Pulmonary artery endothelial cell (primary cell): ENCODE measurements around the gene TNFRSF25. TPM values are rescaled to one million over a fixed set of nuclear protein-coding genes. Genes with fewer than 3 reads are reported as not detected.
A peak's percentile ranks its signal among the peaks of the same experiment; 100 is the strongest.

Experiments
- DNase-seq: peaks from one replicate; pipeline ENCODE4 v3.0.0-alpha.2; 2011; ENCODE audit warnings: low read depth, low spot score
- total RNA-seq: library from RNA; depleted of rRNA; stranded (reverse); fragments of >200 nt; gene quantifications from 2 replicates; pipeline ENCODE4 v1.2.3, GENCODE V29; 2014

Gene TNFRSF25
- total RNA-seq, 1 donor from 2014 or later = 8.4 TPM

GRCh38 chr1:6488602-6489382 is 22.8 kb upstream of the TNFRSF25 start:
- DNase-seq = no peak

- DNase-seq = no peak
Observed at GRCh38 chr1:6487804-6488484, 22.0 kb upstream of the TNFRSF25 start.

GRCh38 chr1:6486433-6487011 is 20.5 kb upstream of the TNFRSF25 start:
- peak; percentile 59 for DNase-seq

GRCh38 chr1:6485168-6486101 is 19.5 kb upstream of the TNFRSF25 start:
- no peak for DNase-seq

- no peak for DNase-seq
Observed at GRCh38 chr1:6484826-6485167, 18.8 kb upstream of the TNFRSF25 start.

GRCh38 chr1:6483761-6484117 is 17.8 kb upstream of the TNFRSF25 start:
- no peak for DNase-seq

- DNase-seq = no peak
Observed at GRCh38 chr1:6483017-6483760, 17.2 kb upstream of the TNFRSF25 start.

- no peak for DNase-seq
Observed at GRCh38 chr1:6481820-6482219, 15.8 kb upstream of the TNFRSF25 start.

GRCh38 chr1:6477039-6477820 is 11.3 kb upstream of the TNFRSF25 start:
- no peak for DNase-seq

GRCh38 chr1:6476483-6476882 is 10.5 kb upstream of the TNFRSF25 start:
- no peak for DNase-seq

GRCh38 chr1:6475381-6476133 is 9.6 kb upstream of the TNFRSF25 start:
- no peak for DNase-seq

- DNase-seq = no peak
Observed at GRCh38 chr1:6474815-6475282, 8.9 kb upstream of the TNFRSF25 start.

- no peak for DNase-seq
Observed at GRCh38 chr1:6473974-6474814, 8.2 kb upstream of the TNFRSF25 start.

GRCh38 chr1:6473156-6473555 is 7.2 kb upstream of the TNFRSF25 start:
- no peak for DNase-seq

GRCh38 chr1:6472391-6472790 is 6.4 kb upstream of the TNFRSF25 start:
- no peak for DNase-seq

- DNase-seq = no peak
Observed at GRCh38 chr1:6471970-6472368, 6.0 kb upstream of the TNFRSF25 start.

GRCh38 chr1:6471086-6471969 is 5.4 kb upstream of the TNFRSF25 start:
- no peak for DNase-seq
